H1 (cell line): ENCODE data around the gene PIP4K2C. TPM values are rescaled to one million over a fixed set of nuclear protein-coding genes. Genes with fewer than 3 reads are reported as not detected.

ENCODE experiments used
- CTCF ChIA-PET: fragments of 300-600 bp; sonication (Branson Sonifier 250); formaldehyde crosslinking; loops from one replicate; lab custom pipeline; 2021; ENCODE audit not compliant: partially characterized antibody; lab: Charles Lee
- POLR2A ChIA-PET: fragments of 300-600 bp; sonication (Branson Sonifier 250); formaldehyde crosslinking; loops from one replicate; lab custom pipeline; 2021; ENCODE audit warnings: inconsistent platforms; ENCODE audit not compliant: partially characterized antibody; lab: Charles Lee
- DNase-seq, 2 experiments: peaks; one replicate each; pipeline versions ENCODE4 v3.0.0 to v3.0.0-alpha.2; 2010 to 2022; ENCODE audit warnings: low spot score in 2 of 2, low read depth in 1 of 2, mixed read lengths in 1 of 2
- FAIRE-seq: peaks from 2 replicates; lab custom pipeline; 2011; peaks lifted over from hg19 to GRCh38; lab: Jason Lieb, UNC
- H2AFZ ChIP-seq: 2 replicates; pipeline ENCODE4 v1.8.1; 2012; ENCODE audit warnings: low read length, inconsistent platforms
- H2AK5ac ChIP-seq: 2 replicates; pipeline ENCODE4 v1.6.1; 2013; ENCODE audit warnings: low read depth, low read length
- H2BK120ac ChIP-seq: replicated peaks from 2 replicates; pipeline ENCODE3; 2013; ENCODE audit warnings: low read depth, low read length, inconsistent platforms
- H2BK12ac ChIP-seq: 2 replicates; pipeline ENCODE4 v1.6.1; 2013; ENCODE audit warnings: low read depth, low read length
- H2BK15ac ChIP-seq: 2 replicates; pipeline ENCODE4 v1.6.1; 2013; ENCODE audit warnings: low read length
- H2BK20ac ChIP-seq: 2 replicates; pipeline ENCODE4 v1.6.1; 2013; ENCODE audit warnings: low read length
- H2BK5ac ChIP-seq: 2 replicates; pipeline ENCODE4 v1.6.1; 2013; ENCODE audit warnings: low read depth, low read length
- H3K14ac ChIP-seq: 2 replicates; pipeline ENCODE4 v1.6.1; 2013; ENCODE audit warnings: inconsistent platforms; ENCODE audit not compliant: insufficient read length
- H3K18ac ChIP-seq: 2 replicates; pipeline ENCODE4 v1.6.1; 2013; ENCODE audit warnings: low read length; ENCODE audit errors: extremely low read depth
- H3K23ac ChIP-seq: 2 replicates; pipeline ENCODE4 v1.6.1; 2013; ENCODE audit warnings: inconsistent platforms; ENCODE audit not compliant: insufficient read length
- H3K23me2 ChIP-seq: 2 replicates; pipeline ENCODE4 v1.6.1; 2013; ENCODE audit warnings: low read depth, low read length
- H3K27ac ChIP-seq: 2 replicates; pipeline ENCODE4 v1.6.1; 2011; ENCODE audit warnings: low read depth, low read length, inconsistent platforms
- H3K27me3 ChIP-seq, 4 experiments: replicated peaks in 1 of 4; 1 replicate in 1 of 4; 2 replicates in 3 of 4; pipeline versions ENCODE4 v1.6.1 to v1.8.1; 2011 to 2013; ENCODE audit warnings: low read length in 3 of 4, mild to moderate bottlenecking in 3 of 4, inconsistent platforms in 2 of 4, mixed read lengths in 2 of 4, moderate library complexity in 1 of 4; ENCODE audit not compliant: control insufficient read depth in 3 of 4, insufficient read depth in 3 of 4; ENCODE audit errors: extremely low read depth in 1 of 4
- H3K36me3 ChIP-seq, 4 experiments: 2 replicates each; pipeline versions ENCODE4 v1.6.1 to v1.8.1; 2011 to 2013; ENCODE audit warnings: mild to moderate bottlenecking in 4 of 4, low read length in 3 of 4, moderate library complexity in 2 of 4, control low read depth in 1 of 4, inconsistent platforms in 1 of 4; ENCODE audit not compliant: insufficient read depth in 4 of 4, control insufficient read depth in 2 of 4
- H3K4ac ChIP-seq: replicated peaks from 2 replicates; pipeline ENCODE3; 2013; ENCODE audit warnings: low read length, low read depth, mixed read lengths, inconsistent platforms; ENCODE audit not compliant: insufficient read length
- H3K4me1 ChIP-seq, 4 experiments: replicated peaks in 1 of 4; 1 replicate in 1 of 4; 2 replicates in 3 of 4; pipeline versions ENCODE4 v1.6.1 to v1.8.1; 2011 to 2013; ENCODE audit warnings: low read length in 3 of 4, inconsistent platforms in 2 of 4, mixed read lengths in 1 of 4; ENCODE audit not compliant: insufficient read depth in 4 of 4, control insufficient read depth in 3 of 4
- H3K4me2 ChIP-seq, 2 experiments: 2 replicates each; pipeline versions ENCODE4 v1.6.1 to v1.8.1; 2011 to 2013; ENCODE audit warnings: low read depth in 2 of 2, low read length in 2 of 2, control low read depth in 1 of 2, inconsistent platforms in 1 of 2, mild to moderate bottlenecking in 1 of 2; ENCODE audit not compliant: insufficient read depth in 1 of 2
- H3K4me3 ChIP-seq, 4 experiments: fragments of 200-600, 300-600 bp in 1 of 4; sonication (generic), shearing (Covaris generic), sonication (Bioruptor Twin) in 1 of 4; 2 replicates each; pipeline versions ENCODE4 v1.5.1 to v1.8.1; 2011 to 2016; ENCODE audit warnings: low read length in 4 of 4, low read depth in 3 of 4, control low read depth in 2 of 4, inconsistent platforms in 2 of 4, mild to moderate bottlenecking in 2 of 4, mixed read lengths in 1 of 4, moderate library complexity in 1 of 4; ENCODE audit not compliant: insufficient read depth in 2 of 4; ENCODE audit errors: extremely low read depth in 1 of 4
- H3K56ac ChIP-seq: replicated peaks from 2 replicates; pipeline ENCODE3; 2013; ENCODE audit warnings: low read depth, mild to moderate bottlenecking, mixed read lengths, low read length, inconsistent platforms; ENCODE audit not compliant: insufficient read length
- H3K79me1 ChIP-seq: 2 replicates; pipeline ENCODE4 v1.6.1; 2013; ENCODE audit warnings: low read depth, low read length, control low read depth
- H3K79me2 ChIP-seq, 2 experiments: 2 replicates each; pipeline versions ENCODE4 v1.6.1 to v1.8.1; 2012 to 2013; ENCODE audit warnings: low read length in 2 of 2, mild to moderate bottlenecking in 2 of 2, inconsistent platforms in 1 of 2; ENCODE audit not compliant: insufficient read depth in 2 of 2, control insufficient read depth in 1 of 2
- H3K9ac ChIP-seq, 4 experiments: replicated peaks in 1 of 4; 1 replicate in 1 of 4; 2 replicates in 3 of 4; pipeline versions ENCODE4 v1.6.1 to v1.8.1; 2011 to 2013; ENCODE audit warnings: low read depth in 3 of 4, low read length in 3 of 4, control low read depth in 2 of 4, mild to moderate bottlenecking in 2 of 4, moderate library complexity in 2 of 4, inconsistent platforms in 1 of 4; ENCODE audit errors: extremely low read depth in 1 of 4
- H3K9me3 ChIP-seq, 2 experiments: 2 replicates each; pipeline versions ENCODE4 v1.6.1 to v1.8.1; 2012 to 2013; ENCODE audit warnings: mild to moderate bottlenecking in 2 of 2, moderate library complexity in 2 of 2, control low read depth in 1 of 2, inconsistent platforms in 1 of 2, low read depth in 1 of 2, low read length in 1 of 2, mixed read lengths in 1 of 2; ENCODE audit not compliant: insufficient read depth in 2 of 2
- H4K20me1 ChIP-seq, 2 experiments: replicated peaks in 1 of 2; 2 replicates each; pipeline versions ENCODE3 to v1.8.1; 2011 to 2013; ENCODE audit warnings: inconsistent platforms in 2 of 2, low read length in 2 of 2, mild to moderate bottlenecking in 1 of 2; ENCODE audit not compliant: insufficient read depth in 2 of 2, control insufficient read depth in 1 of 2
- H4K5ac ChIP-seq: 2 replicates; pipeline ENCODE4 v1.6.1; 2013; ENCODE audit warnings: low read length, low read depth, mixed read lengths, inconsistent platforms; ENCODE audit not compliant: insufficient read length
- H4K8ac ChIP-seq: 2 replicates; pipeline ENCODE4 v1.8.0; 2013; ENCODE audit warnings: mild to moderate bottlenecking, moderate library complexity, low read length, inconsistent platforms; ENCODE audit not compliant: insufficient read depth; ENCODE audit errors: extremely low read depth
- H4K91ac ChIP-seq: replicated peaks from 2 replicates; pipeline ENCODE3; 2013; ENCODE audit warnings: low read length, mixed read lengths, inconsistent platforms; ENCODE audit not compliant: insufficient read length
- CBX5 ChIP-seq: fragments of 300-800, 300-1000 bp; sonication (generic); IDR thresholded peaks from 2 replicates; pipeline ENCODE4 v1.7.1; 2016; ENCODE audit warnings: antibody characterized with exemption, low read length, low read depth
- CHD1 ChIP-seq: IDR thresholded peaks from 2 replicates; pipeline ENCODE4 v1.6.1; 2012; ENCODE audit warnings: low read depth, low read length, improper control_type of control experiment
- CHD2 ChIP-seq: IDR thresholded peaks from 2 replicates; pipeline ENCODE4 v1.6.1; 2012; ENCODE audit warnings: low read length, improper control_type of control experiment
- GABPA ChIP-seq: IDR thresholded peaks from 2 replicates; pipeline ENCODE4 v1.6.1; 2011; ENCODE audit warnings: mild to moderate bottlenecking, low read length, moderate library complexity, borderline replicate concordance; ENCODE audit not compliant: insufficient read depth
- HDAC6 ChIP-seq: IDR thresholded peaks from one replicate; pipeline ENCODE4 v1.7.1; 2012; ENCODE audit warnings: low read depth, mild to moderate bottlenecking, inconsistent platforms, low read length, moderate library complexity
- KDM5A ChIP-seq: fragments of 200-600 bp; IDR thresholded peaks from 2 replicates; pipeline ENCODE4 v1.7.1; 2012; ENCODE audit warnings: mild to moderate bottlenecking, low read length, inconsistent platforms, mixed read lengths
- RAD21 ChIP-seq, 2 experiments: IDR thresholded peaks in 1 of 2; conservative IDR thresholded peaks in 1 of 2; 2 replicates each; pipeline ENCODE4 v1.6.1; 2011; ENCODE audit warnings: low read depth in 2 of 2, low read length in 2 of 2, improper control_type of control experiment in 1 of 2, inconsistent platforms in 1 of 2, mild to moderate bottlenecking in 1 of 2, moderate library complexity in 1 of 2
- SP4 ChIP-seq: IDR thresholded peaks from 2 replicates; pipeline ENCODE4 v1.6.1; 2012; ENCODE audit warnings: low read length, inconsistent platforms
- polyA plus RNA-seq, 7 experiments: library from polyadenylated mRNA; depleted of rRNA in 3 of 7; stranded (reverse) in 5 of 7; unstranded in 2 of 7; fragments of >200 nt in 5 of 7; fragments of 200-250 nt in 2 of 7; gene quantifications; 1 replicate in 5 of 7; 2 replicates in 1 of 7; 4 replicates in 1 of 7; pipeline versions ENCODE4 v1.2.1 to v1.2.3, GENCODE V29; 2011 to 2013; ENCODE audit warnings: missing spikeins in 2 of 7, mixed read lengths in 2 of 7
- total RNA-seq: library from RNA; stranded (reverse); fragmentation: NEBNext Ultra II Directional; extraction: Animal tissue kit (Norgen Biotek cat#: 25700); gene quantifications from 2 replicates; pipeline ENCODE4 v1.2.1, GENCODE V29; 2021
- TF ChIP-seq, protein P1 (sequence below), 3 experiments: IDR thresholded peaks; 1 replicate in 2 of 3; 2 replicates in 1 of 3; pipeline versions ENCODE4 v1.5.1 to v1.6.1; 2011; ENCODE audit warnings: low read length in 3 of 3, mild to moderate bottlenecking in 3 of 3, inconsistent platforms in 2 of 3, low read depth in 1 of 3, moderate library complexity in 1 of 3; ENCODE audit not compliant: insufficient read depth in 1 of 3; ENCODE audit errors: control extremely low read depth in 1 of 3
- TF ChIP-seq, protein P2 (sequence below): IDR thresholded peaks from 2 replicates; pipeline ENCODE4 v1.6.1; 2012; ENCODE audit warnings: low read length, inconsistent platforms

The PIP4K2C gene
- total and polyA plus RNA-seq, 2 of the 8 experiments (the other 6 are each of a cell fraction or from before 2014, with no cell fraction given), result 25.0 to 27.1 TPM

DNA sequence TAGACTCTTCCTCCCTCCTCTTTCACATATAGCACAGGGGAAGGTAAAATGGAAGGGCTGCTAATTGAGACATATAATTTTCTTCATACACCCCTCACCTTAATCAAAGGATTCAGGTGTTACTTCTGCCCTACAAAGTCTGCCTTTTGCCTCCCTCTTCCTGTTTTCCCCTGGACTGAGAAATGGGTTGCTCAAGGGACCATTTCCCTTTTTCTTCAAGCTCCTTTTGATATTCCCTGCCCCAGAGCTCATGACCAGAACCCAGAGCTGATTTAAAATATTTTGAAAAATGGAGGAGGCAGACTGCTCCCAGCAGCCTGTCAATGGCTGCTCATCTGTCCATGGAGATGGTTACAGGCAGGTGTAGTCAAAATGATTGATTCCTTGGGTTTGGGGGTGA, 6.3 kb upstream of the PIP4K2C start:
- no peak overlapping the region for H3K56ac ChIP-seq
- CTCF ChIA-PET, result interaction anchor here (1.1 to 7.8 kb wide), 17 partner anchors 9 to 160 kb away, joined by 3 to 201 read pairs (median 16); partner anchors contain the start of genes ARHGEF25, B4GALNT1, DTX3 and TSPAN31
- TF ChIP-seq SP4 (no peak), GABPA (no peak), RAD21 (IDR thresholded peaks at IDR 0.05 in 1 of 2, conservative IDR thresholded peaks at IDR 0.05 in 1 of 2; ENCODE audit: low read depth in 2 of 2, low read length in 2 of 2) (no peak), KDM5A (no peak), HDAC6 (no peak), CHD2 (no peak), CBX5 (no peak), CHD1 (no peak)
- TF ChIP-seq, protein P1, sequence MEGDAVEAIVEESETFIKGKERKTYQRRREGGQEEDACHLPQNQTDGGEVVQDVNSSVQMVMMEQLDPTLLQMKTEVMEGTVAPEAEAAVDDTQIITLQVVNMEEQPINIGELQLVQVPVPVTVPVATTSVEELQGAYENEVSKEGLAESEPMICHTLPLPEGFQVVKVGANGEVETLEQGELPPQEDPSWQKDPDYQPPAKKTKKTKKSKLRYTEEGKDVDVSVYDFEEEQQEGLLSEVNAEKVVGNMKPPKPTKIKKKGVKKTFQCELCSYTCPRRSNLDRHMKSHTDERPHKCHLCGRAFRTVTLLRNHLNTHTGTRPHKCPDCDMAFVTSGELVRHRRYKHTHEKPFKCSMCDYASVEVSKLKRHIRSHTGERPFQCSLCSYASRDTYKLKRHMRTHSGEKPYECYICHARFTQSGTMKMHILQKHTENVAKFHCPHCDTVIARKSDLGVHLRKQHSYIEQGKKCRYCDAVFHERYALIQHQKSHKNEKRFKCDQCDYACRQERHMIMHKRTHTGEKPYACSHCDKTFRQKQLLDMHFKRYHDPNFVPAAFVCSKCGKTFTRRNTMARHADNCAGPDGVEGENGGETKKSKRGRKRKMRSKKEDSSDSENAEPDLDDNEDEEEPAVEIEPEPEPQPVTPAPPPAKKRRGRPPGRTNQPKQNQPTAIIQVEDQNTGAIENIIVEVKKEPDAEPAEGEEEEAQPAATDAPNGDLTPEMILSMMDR (IDR thresholded peaks at IDR 0.05; ENCODE audit: control extremely low read depth in 1 of 3, insufficient read depth in 1 of 3, low read depth in 1 of 3, low read length in 3 of 3), result no peak
- TF ChIP-seq, protein P2, sequence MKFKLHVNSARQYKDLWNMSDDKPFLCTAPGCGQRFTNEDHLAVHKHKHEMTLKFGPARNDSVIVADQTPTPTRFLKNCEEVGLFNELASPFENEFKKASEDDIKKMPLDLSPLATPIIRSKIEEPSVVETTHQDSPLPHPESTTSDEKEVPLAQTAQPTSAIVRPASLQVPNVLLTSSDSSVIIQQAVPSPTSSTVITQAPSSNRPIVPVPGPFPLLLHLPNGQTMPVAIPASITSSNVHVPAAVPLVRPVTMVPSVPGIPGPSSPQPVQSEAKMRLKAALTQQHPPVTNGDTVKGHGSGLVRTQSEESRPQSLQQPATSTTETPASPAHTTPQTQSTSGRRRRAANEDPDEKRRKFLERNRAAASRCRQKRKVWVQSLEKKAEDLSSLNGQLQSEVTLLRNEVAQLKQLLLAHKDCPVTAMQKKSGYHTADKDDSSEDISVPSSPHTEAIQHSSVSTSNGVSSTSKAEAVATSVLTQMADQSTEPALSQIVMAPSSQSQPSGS, result no peak

More for the DNA sequence above, 6.3 kb upstream of the PIP4K2C start:
- no peak overlapping the region for H3K14ac ChIP-seq
- H4K8ac ChIP-seq, result no peak overlapping the region
- no peak overlapping the region for H2AK5ac ChIP-seq
- H2BK120ac ChIP-seq, result no peak overlapping the region
- no peaks in the 10 kb centered on the region for H3K79me1 ChIP-seq
- no peak overlapping the region for H2BK15ac ChIP-seq
- no peaks in the 10 kb centered on the region for H3K23me2 ChIP-seq
- H3K23ac ChIP-seq, result no peak overlapping the region
- no peaks in the 10 kb centered on the region for H3K79me2 ChIP-seq
- no peak overlapping the region for H4K91ac ChIP-seq
- no peak overlapping the region for H3K9ac ChIP-seq
- no peak overlapping the region for H3K27ac ChIP-seq
- H3K36me3 ChIP-seq, result peaks cover 7 to 34% (median 11%) of the 10 kb centered on the region in 4 experiments; a peak in 7 of 8 replicates
- no peak overlapping the region for H3K18ac ChIP-seq
- no peak overlapping the region for H4K5ac ChIP-seq
- no peaks in the 10 kb centered on the region for H3K4me1 ChIP-seq
- H3K9me3 ChIP-seq, result no peaks in the 10 kb centered on the region
- H3K4me3 ChIP-seq, result no peak overlapping the region
- no peak overlapping the region for H2BK12ac ChIP-seq
- H3K27me3 ChIP-seq, result no peaks in the 10 kb centered on the region
- POLR2A ChIA-PET, result interaction anchor here (1.1 to 1.5 kb wide), 4 partner anchors 21 to 41 kb away, joined by 3 to 6 read pairs (median 4); no protein-coding TSS in a partner anchor
- no peak for FAIRE-seq
- DNase-seq, result no peak
- no peak overlapping the region for H3K4me2 ChIP-seq
- no peak overlapping the region for H2BK5ac ChIP-seq
- no peak overlapping the region for H2BK20ac ChIP-seq
- H4K20me1 ChIP-seq, result peaks cover 3 to 4% of the 10 kb centered on the region in 2 experiments
- no peak overlapping the region for H2AFZ ChIP-seq
- H3K4ac ChIP-seq, result no peak overlapping the region
